ENCODE data around the gene TRANK1.
"Not testable (repeated sequence)": the region's sequence is repeated elsewhere in the genome, so short reads cannot be mapped to it uniquely, and the experiment has no call there.

Gene TRANK1

GRCh38 chr3:36911990-36912804 is 32.7 kb downstream of the TRANK1 start:
- no peak for DNase-seq

- no peak for DNase-seq
These were observed 35.2 kb downstream of the TRANK1 start for GRCh38 chr3:36909666-36910065.

- no peak for DNase-seq
These were observed 35.7 kb downstream of the TRANK1 start for GRCh38 chr3:36909181-36909580.

GRCh38 chr3:36908647-36909180 is 36.1 kb downstream of the TRANK1 start:
- no peak for DNase-seq

GRCh38 chr3:36907911-36908646 is 36.8 kb downstream of the TRANK1 start:
- DNase-seq, result peak; percentile 34

DNA sequence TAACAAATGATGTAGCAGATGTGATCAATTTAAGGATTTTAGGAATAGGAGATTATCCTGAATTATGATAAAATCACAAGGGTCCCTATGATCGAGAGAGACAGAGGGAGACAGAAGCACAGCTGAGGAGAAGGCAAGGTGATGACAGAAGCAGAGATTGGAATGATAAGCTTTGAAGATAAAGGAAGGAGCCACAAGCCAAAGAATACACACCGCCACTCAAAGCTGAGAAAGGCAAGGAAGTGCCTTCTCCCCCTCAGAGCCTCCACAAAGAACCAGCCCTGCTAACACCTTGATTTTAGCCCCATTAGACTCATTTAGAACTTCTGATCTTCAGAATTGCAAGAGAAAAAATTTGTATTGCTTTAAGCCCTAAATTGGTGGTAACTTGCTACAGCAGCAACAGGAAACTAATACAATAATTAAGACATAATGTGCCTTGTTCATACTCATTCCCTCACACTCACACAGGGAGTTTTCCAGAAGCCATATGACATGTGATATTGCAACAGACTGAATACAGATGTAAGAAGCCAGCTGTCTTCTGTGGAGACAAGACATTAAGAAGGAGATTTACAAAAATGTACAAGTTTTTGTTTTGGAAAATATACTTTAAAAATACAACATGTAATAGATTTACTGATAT is 38.2 kb downstream of the TRANK1 start:
- DNase-seq, result no peak

- DNase-seq, result no peak
These were observed 39.3 kb downstream of the TRANK1 start for GRCh38 chr3:36905545-36905944.

- no peak for DNase-seq
These were observed 40.2 kb downstream of the TRANK1 start for GRCh38 chr3:36904641-36905040.

DNA sequence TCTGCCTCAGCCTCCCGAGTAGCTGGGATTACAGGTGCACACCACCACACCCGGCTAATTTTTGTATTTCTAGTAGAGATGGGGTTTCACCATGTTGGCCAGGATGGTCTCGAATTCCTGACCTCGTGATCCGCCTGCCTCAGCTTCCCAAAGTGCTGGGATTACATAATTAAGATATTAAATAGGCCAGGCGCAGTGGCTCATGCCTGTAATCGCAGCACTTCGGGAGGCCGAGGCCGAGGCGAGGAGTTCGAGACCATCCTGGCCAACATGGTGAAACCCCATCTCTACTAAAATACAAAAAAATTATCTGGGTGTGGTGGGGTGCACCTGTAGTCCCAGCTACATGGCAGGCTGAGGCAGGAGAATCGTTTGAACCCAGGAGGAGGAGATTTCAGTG is 40.8 kb downstream of the TRANK1 start:
- DNase-seq, result not testable (repeated sequence)

DNA sequence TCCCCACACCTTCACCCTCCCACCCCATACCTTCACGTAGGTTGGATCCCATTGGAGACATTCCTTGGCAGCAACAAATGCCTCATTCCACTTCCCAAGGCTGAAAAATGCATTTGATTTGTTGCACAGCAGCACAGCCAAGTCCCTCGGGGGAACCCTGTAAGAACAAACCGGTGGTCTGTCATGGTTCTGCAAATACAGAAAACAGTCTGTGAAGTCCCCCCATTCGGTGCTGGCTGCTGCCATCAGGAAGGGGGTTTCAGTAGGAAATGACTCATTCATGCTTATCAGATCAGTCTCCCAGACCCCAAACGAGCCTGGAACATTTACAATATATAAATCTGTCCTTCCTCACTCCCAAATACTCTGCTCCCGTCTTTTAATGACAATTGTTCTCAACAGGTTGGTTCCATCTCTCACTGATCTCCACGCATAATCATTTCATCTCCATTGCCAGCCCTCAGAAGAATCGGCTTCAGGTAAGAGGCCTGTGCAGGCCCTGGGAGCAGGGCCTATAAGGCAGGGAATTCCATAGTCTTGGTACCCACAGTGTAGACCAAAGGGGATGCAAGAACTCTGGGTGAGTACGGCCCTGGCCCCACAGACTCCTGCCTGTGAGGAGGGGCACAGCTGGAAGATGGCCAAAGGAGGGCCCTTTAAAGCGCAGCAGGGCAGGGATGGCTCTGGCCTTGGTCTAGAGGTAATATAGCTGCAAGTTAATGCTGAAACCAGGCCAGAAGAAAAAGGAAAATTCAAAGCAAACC is 41.6 kb downstream of the TRANK1 start:
- DNase-seq, result no peak

- DNase-seq, result no peak
These were observed 43.3 kb downstream of the TRANK1 start for GRCh38 chr3:36901588-36901987.

DNA sequence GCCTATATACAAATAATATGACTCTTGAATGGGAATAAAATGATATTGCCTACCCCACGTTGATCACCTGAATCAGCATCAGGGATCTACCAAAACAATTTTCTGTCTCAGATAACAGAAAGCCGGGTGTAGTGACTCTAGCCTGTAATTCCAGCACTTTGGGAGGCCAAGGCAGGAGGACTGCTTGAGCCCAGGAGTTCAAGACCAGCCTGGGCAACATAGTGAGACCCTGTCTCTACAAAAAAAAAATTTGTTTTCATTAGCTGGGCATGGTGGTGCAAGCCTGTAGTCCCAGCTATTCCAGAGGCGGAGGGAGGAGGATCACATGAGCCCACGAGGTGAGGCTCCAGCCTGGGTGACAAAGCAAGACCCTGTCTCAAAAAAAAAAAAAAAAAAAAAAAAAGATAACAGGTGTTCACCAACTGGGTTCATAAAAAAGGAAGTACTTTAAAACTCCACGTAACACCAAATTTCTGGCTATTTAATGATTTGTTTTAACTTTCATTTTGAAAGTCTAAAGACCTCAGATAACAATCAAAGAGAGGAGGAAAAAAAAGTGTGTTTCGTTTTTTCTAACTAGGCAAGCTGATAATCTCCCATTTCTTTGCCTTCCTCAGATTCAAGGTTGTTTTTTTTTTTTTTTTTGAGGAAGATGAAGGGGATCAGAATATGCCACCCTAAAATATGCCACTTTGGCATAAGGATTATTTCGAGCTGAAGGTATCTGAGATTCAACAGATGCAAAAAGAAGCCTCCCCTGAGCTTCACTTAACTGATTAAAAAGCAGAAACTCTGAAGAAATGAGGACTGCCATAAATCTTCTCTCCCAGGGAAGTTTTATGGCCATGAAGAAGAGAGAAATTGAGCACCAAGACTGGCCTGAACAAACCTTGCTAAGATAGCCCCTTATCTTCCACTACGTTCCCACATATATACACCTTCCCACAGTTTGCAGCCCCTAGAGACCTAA is 44.1 kb downstream of the TRANK1 start:
- no peak for DNase-seq

GRCh38 chr3:36895496-36896409 is 49.1 kb downstream of the TRANK1 start:
- no peak for DNase-seq

- DNase-seq, result no peak
These were observed 49.9 kb downstream of the TRANK1 start for GRCh38 chr3:36894914-36895313.

- no peak for DNase-seq
These were observed 51.0 kb downstream of the TRANK1 start for GRCh38 chr3:36893826-36894225.

DNA sequence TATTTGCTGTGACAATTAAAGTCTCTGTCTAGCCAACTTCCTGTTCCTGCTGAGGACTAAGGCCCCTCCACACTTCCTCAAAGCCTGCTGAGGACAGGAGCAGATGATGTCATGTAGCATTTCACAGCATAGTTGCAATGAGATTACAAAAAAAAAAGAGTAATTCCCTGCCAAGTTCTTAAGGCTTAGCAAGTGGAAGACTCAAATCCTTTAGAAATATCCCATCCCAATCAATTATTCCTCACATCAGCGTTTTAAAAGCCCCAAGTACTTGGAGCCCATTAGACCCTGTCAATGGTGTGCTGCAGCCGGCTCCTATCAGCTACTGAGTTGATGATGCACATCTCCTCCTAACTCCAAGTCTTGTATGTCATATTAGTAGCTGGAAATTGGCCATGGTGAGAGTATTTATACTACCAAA is 51.7 kb downstream of the TRANK1 start:
- DNase-seq, result no peak

GRCh38 chr3:36892457-36893136 is 52.3 kb downstream of the TRANK1 start:
- DNase-seq, result no peak

DNA sequence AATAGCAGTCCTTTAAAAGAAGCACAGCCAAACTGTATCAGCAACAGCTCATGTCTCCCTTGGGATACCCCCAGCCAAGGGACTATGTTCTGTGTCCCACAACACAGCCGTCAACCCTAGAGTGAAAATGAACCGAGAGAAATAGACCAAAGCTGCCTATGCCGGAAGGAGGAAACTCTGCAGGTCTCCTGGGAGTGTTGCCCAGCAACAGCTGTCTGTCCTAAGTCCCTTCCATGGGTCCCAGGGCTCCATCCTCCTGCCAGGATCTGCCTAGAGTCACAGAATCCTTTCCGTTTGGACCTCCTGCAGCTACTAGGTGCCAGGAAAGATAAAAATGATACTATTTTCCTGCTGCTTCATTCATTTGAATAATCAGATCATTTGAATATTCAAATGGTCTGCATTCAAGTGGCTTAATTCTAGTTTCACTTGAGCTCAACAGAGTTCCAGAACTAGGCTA is 53.1 kb downstream of the TRANK1 start:
- no peak for DNase-seq

DNA sequence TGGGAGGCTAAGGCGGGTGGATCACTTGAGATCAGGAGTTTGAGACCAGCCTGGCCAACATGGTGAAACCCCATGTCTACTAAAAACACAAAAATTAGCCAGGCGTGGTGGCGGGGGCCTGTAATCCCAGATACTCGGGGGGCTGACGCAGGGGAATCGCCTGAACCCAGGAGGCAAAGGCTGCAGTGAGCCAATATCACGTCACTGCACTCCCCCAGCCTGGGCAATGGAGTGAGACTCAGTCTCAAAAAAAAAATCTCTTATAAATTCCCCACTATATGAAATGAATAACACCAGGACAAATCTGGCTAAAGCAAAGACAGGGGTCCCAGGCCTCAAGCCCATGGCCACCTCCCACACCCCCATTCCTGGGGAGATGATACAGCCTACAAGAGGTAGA is 53.8 kb downstream of the TRANK1 start:
- DNase-seq, result not testable (repeated sequence)

DNA sequence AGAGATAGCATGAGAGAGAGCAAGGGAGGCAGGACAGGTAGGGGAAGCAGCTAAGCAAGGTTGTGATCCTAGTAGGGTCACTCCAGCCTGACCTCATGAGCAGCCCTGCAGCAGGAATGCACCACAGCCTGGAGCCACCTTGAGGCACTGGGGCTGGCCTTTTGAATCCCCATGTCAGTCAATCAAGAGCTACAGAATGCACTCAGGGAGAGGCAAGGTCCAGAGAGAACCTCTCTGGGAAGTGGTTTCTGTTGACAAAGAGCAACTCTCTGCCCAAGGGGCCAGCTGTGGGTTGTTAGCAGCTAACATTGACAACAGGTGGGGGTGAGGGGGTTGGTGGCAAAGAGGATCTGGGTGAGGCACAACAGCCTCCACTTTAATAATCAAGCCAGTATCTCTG is 54.6 kb downstream of the TRANK1 start:
- no peak for DNase-seq

All from T1000 (cell line).